ENCODE measurements around the gene CAMK2G. TPM values are rescaled to one million over a fixed set of nuclear protein-coding genes. Genes with fewer than 3 reads are reported as not detected.

The CAMK2G gene
- total and polyA plus RNA-seq, 3 experiments from 2014 or later: 8.1 to 17.5 (median 17.3) TPM

GRCh38 chr10:73865107-73865458, 9.3 kb downstream of the CAMK2G start:
- ChIA-PET CTCF (interaction anchor here (0.8 to 16.5 kb wide), 5 partner anchors 12 to 75 kb away, joined by 3 to 201 read pairs (median 7); partner anchors contain the start of gene CAMK2G), POLR2A (no interaction called here)
- H3K36me3 Mint-ChIP-seq: peaks cover 4 to 69% (median 8%) of the 10 kb centered on the region in 3 donors
- peak overlapping the region; percentile 80 to 91 (median 85) for H3K4me3 Mint-ChIP-seq
- Histone ChIP-seq H3K27me3 (ENCODE audit: insufficient read depth, low read length, poor library complexity, severe bottlenecking) (no peaks in the 10 kb centered on the region), H3K36me3 (ENCODE audit: insufficient read depth, low read length) (peaks cover 18% of the 10 kb centered on the region), H3K9me3 (ENCODE audit: low read length) (no peaks in the 10 kb centered on the region), H3K27ac (ENCODE audit: low read depth, low read length) (peak overlapping the region; percentile 49), H3K4me3 (ENCODE audit: low read length) (peak overlapping the region; percentile 71), H3K4me1 (ENCODE audit: insufficient read depth, low read length) (peaks cover 73% of the 10 kb centered on the region)
- peaks cover 74 to 94% (median 83%) of the 10 kb centered on the region in 3 donors for H3K4me1 Mint-ChIP-seq
- H3K27ac Mint-ChIP-seq: peak overlapping the region; percentile 90 to 99 (median 96)
- no peaks in the 10 kb centered on the region for H3K9me3 Mint-ChIP-seq
- H3K27me3 Mint-ChIP-seq: no peaks in the 10 kb centered on the region
- DNase-seq: no peak

- Histone ChIP-seq H3K36me3 (ENCODE audit: insufficient read depth, low read length) (peaks cover 23% of the 10 kb centered on the region), H3K27ac (ENCODE audit: low read depth, low read length) (no peak overlapping the region), H3K4me1 (ENCODE audit: insufficient read depth, low read length) (peaks cover 81% of the 10 kb centered on the region), H3K27me3 (ENCODE audit: insufficient read depth, low read length, poor library complexity, severe bottlenecking) (no peaks in the 10 kb centered on the region), H3K9me3 (ENCODE audit: low read length) (no peaks in the 10 kb centered on the region), H3K4me3 (ENCODE audit: low read length) (no peak overlapping the region)
- DNase-seq: no peak
- Mint-ChIP-seq H3K4me3 (peak overlapping the region; percentile 51 to 87 (median 80)), H3K4me1 (peaks cover 77 to 94% (median 84%) of the 10 kb centered on the region in 3 donors), H3K27ac (peak overlapping the region; percentile 83 to 99 (median 94)), H3K36me3 (peaks cover 4 to 69% (median 8%) of the 10 kb centered on the region in 3 donors), H3K9me3 (no peaks in the 10 kb centered on the region), H3K27me3 (no peaks in the 10 kb centered on the region)
- ChIA-PET CTCF (interaction anchor here (1.2 to 16.5 kb wide), 5 partner anchors 9 to 76 kb away, joined by 3 to 201 read pairs (median 10); partner anchors contain the start of gene CAMK2G), POLR2A (no interaction called here)
Observed at GRCh38 chr10:73864229-73864628, 10.1 kb downstream of the CAMK2G start.

- peaks cover 86% of the 10 kb centered on the region for H3K4me1 ChIP-seq (ENCODE audit: insufficient read depth, low read length)
- H3K36me3 ChIP-seq (ENCODE audit: insufficient read depth, low read length): peaks cover 23% of the 10 kb centered on the region
- no peaks in the 10 kb centered on the region for H3K9me3 ChIP-seq (ENCODE audit: low read length)
- Mint-ChIP-seq H3K27ac (peak overlapping the region; percentile 63 to 99 (median 87)), H3K4me1 (peaks cover 79 to 94% (median 84%) of the 10 kb centered on the region in 3 donors), H3K9me3 (no peaks in the 10 kb centered on the region), H3K4me3 (peak overlapping the region in 3 of 7 donors; percentile 13 to 32 (median 19)), H3K36me3 (peaks cover 4 to 64% (median 10%) of the 10 kb centered on the region in 3 donors), H3K27me3 (no peaks in the 10 kb centered on the region)
- no peak overlapping the region for H3K4me3 ChIP-seq (ENCODE audit: low read length)
- H3K27me3 ChIP-seq (ENCODE audit: insufficient read depth, low read length, poor library complexity, severe bottlenecking): no peaks in the 10 kb centered on the region
- ChIA-PET POLR2A (interaction anchor here (0.9 to 1.5 kb wide), 2 partner anchors 11 to 12 kb away, joined by 3 to 6 read pairs; partner anchors contain the start of gene CAMK2G), CTCF (interaction anchor here (1.2 to 16.5 kb wide), 7 partner anchors 8 to 77 kb away, joined by 4 to 201 read pairs (median 11); partner anchors contain the start of gene CAMK2G)
- no peak overlapping the region for H3K27ac ChIP-seq (ENCODE audit: low read depth, low read length)
- no peak for DNase-seq
Observed at GRCh38 chr10:73863039-73863817, 11.1 kb downstream of the CAMK2G start.

- Mint-ChIP-seq H3K36me3 (peaks cover 4 to 64% (median 12%) of the 10 kb centered on the region in 3 donors), H3K27ac (peak overlapping the region in 3 of 8 donors; percentile 37 to 67 (median 61)), H3K4me3 (peak overlapping the region in 1 of 7 donors; percentile 28), H3K9me3 (no peaks in the 10 kb centered on the region), H3K4me1 (peaks cover 82 to 94% (median 90%) of the 10 kb centered on the region in 3 donors), H3K27me3 (no peaks in the 10 kb centered on the region)
- H3K27me3 ChIP-seq (ENCODE audit: insufficient read depth, low read length, poor library complexity, severe bottlenecking): no peaks in the 10 kb centered on the region
- H3K27ac ChIP-seq (ENCODE audit: low read depth, low read length): no peak overlapping the region
- H3K4me1 ChIP-seq (ENCODE audit: insufficient read depth, low read length): peaks cover 86% of the 10 kb centered on the region
- DNase-seq: no peak
- H3K4me3 ChIP-seq (ENCODE audit: low read length): no peak overlapping the region
- H3K36me3 ChIP-seq (ENCODE audit: insufficient read depth, low read length): peaks cover 28% of the 10 kb centered on the region
- ChIA-PET POLR2A (interaction anchor here (0.7 to 1.5 kb wide), 2 partner anchors 10 to 12 kb away, joined by 3 to 6 read pairs; partner anchors contain the start of gene CAMK2G), CTCF (interaction anchor here (0.9 to 16.5 kb wide), 6 partner anchors 9 to 89 kb away, joined by 3 to 201 read pairs (median 10); partner anchors contain the start of gene CAMK2G)
- H3K9me3 ChIP-seq (ENCODE audit: low read length): no peaks in the 10 kb centered on the region
Observed at GRCh38 chr10:73862011-73862410, 12.3 kb downstream of the CAMK2G start.

GRCh38 chr10:73859784-73860491, 14.4 kb downstream of the CAMK2G start:
- ChIA-PET POLR2A (interaction anchor here (1.1 to 2.4 kb wide), 3 partner anchors 14 to 87 kb away, joined by 3 to 10 read pairs (median 5); partner anchors contain the start of gene CAMK2G), CTCF (interaction anchor here (0.6 to 16.5 kb wide), 6 partner anchors 10 to 47 kb away, joined by 3 to 201 read pairs (median 4); partner anchors contain the start of gene CAMK2G)
- Mint-ChIP-seq H3K27me3 (no peaks in the 10 kb centered on the region), H3K4me3 (peak overlapping the region in 6 of 7 donors; percentile 47 to 82 (median 68)), H3K27ac (peak overlapping the region; percentile 70 to 98 (median 92)), H3K9me3 (no peaks in the 10 kb centered on the region), H3K4me1 (peaks cover 71 to 90% (median 85%) of the 10 kb centered on the region in 3 donors), H3K36me3 (peaks cover 4 to 71% (median 13%) of the 10 kb centered on the region in 3 donors)
- no peaks in the 10 kb centered on the region for H3K27me3 ChIP-seq (ENCODE audit: insufficient read depth, low read length, poor library complexity, severe bottlenecking)
- H3K9me3 ChIP-seq (ENCODE audit: low read length): no peaks in the 10 kb centered on the region
- no peak for DNase-seq
- H3K27ac ChIP-seq (ENCODE audit: low read depth, low read length): peak overlapping the region; percentile 21
- peaks cover 68% of the 10 kb centered on the region for H3K4me1 ChIP-seq (ENCODE audit: insufficient read depth, low read length)
- H3K4me3 ChIP-seq (ENCODE audit: low read length): peak overlapping the region; percentile 5
- H3K36me3 ChIP-seq (ENCODE audit: insufficient read depth, low read length): peaks cover 28% of the 10 kb centered on the region

- H3K27ac Mint-ChIP-seq: peak overlapping the region; percentile 70 to 98 (median 92)
- peaks cover 4 to 76% (median 13%) of the 10 kb centered on the region in 3 donors for H3K36me3 Mint-ChIP-seq
- ChIA-PET POLR2A (interaction anchor here (1.1 to 2.4 kb wide), 3 partner anchors 15 to 86 kb away, joined by 3 to 10 read pairs (median 5); partner anchors contain the start of gene CAMK2G), CTCF (interaction anchor here (0.6 to 16.5 kb wide), 6 partner anchors 9 to 46 kb away, joined by 3 to 201 read pairs (median 4); partner anchors contain the start of gene CAMK2G)
- Histone ChIP-seq H3K4me1 (ENCODE audit: insufficient read depth, low read length) (peaks cover 63% of the 10 kb centered on the region), H3K36me3 (ENCODE audit: insufficient read depth, low read length) (peaks cover 33% of the 10 kb centered on the region), H3K9me3 (ENCODE audit: low read length) (no peaks in the 10 kb centered on the region), H3K4me3 (ENCODE audit: low read length) (peak overlapping the region; percentile 5), H3K27me3 (ENCODE audit: insufficient read depth, low read length, poor library complexity, severe bottlenecking) (no peaks in the 10 kb centered on the region), H3K27ac (ENCODE audit: low read depth, low read length) (peak overlapping the region; percentile 21)
- H3K9me3 Mint-ChIP-seq: no peaks in the 10 kb centered on the region
- peak overlapping the region in 6 of 7 donors; percentile 47 to 82 (median 68) for H3K4me3 Mint-ChIP-seq
- DNase-seq: peak in 4 of 5 donors; percentile 31 to 67 (median 50)
- H3K27me3 Mint-ChIP-seq: no peaks in the 10 kb centered on the region
- peaks cover 67 to 90% (median 80%) of the 10 kb centered on the region in 3 donors for H3K4me1 Mint-ChIP-seq
Observed at GRCh38 chr10:73859428-73859783, 14.9 kb downstream of the CAMK2G start.

GRCh38 chr10:73858750-73859427, 15.5 kb downstream of the CAMK2G start:
- H3K4me1 ChIP-seq (ENCODE audit: insufficient read depth, low read length): peaks cover 58% of the 10 kb centered on the region
- CTCF ChIA-PET: interaction anchor here (0.9 to 16.5 kb wide), 6 partner anchors 9 to 27 kb away, joined by 3 to 201 read pairs (median 4); partner anchors contain the start of gene CAMK2G
- Mint-ChIP-seq H3K4me1 (peaks cover 64 to 87% (median 74%) of the 10 kb centered on the region in 3 donors), H3K27me3 (no peaks in the 10 kb centered on the region), H3K27ac (peak overlapping the region; percentile 77 to 98 (median 92)), H3K4me3 (peak overlapping the region; percentile 10 to 82 (median 72)), H3K36me3 (peaks cover 4 to 77% (median 10%) of the 10 kb centered on the region in 3 donors), H3K9me3 (no peaks in the 10 kb centered on the region)
- H3K9me3 ChIP-seq (ENCODE audit: low read length): no peaks in the 10 kb centered on the region
- H3K27me3 ChIP-seq (ENCODE audit: insufficient read depth, low read length, poor library complexity, severe bottlenecking): no peaks in the 10 kb centered on the region
- no peak overlapping the region for H3K27ac ChIP-seq (ENCODE audit: low read depth, low read length)
- DNase-seq: no peak
- POLR2A ChIA-PET: interaction anchor here (1.1 to 2.4 kb wide), 4 partner anchors 9 to 86 kb away, joined by 3 to 10 read pairs (median 4); partner anchors contain the start of gene CAMK2G
- H3K36me3 ChIP-seq (ENCODE audit: insufficient read depth, low read length): peaks cover 38% of the 10 kb centered on the region
- no peak overlapping the region for H3K4me3 ChIP-seq (ENCODE audit: low read length)
